ENCODE measurements around the gene ANKDD1B. TPM values are rescaled to one million over a fixed set of nuclear protein-coding genes. Genes with fewer than 3 reads are reported as not detected.

Gene ANKDD1B
- total RNA-seq, 4 donors from 2014 or later: 0.19 to 0.95 TPM; not detected in 2

DNA sequence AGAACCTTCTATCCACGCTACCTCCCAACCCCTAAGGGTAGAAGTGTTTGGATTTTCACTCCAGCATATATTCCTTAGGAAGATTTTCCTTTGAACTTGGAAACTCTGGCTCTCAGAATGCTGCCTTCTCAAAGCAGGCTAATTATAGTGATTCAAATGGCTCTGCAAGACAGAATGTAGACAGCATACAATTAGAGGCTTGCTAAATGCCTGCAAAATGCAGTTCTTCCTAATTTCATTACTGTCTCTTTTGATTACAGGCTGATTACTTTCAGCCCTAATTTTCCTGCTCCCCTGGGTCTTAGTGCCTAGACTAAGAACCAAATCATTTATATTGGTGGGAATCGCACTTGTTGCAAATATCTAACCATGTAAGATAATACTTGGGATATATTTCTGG is 50.8 kb downstream of the ANKDD1B start:
- Histone ChIP-seq H3K4me1 (peaks cover 0 to 3% (median 0%) of the 10 kb centered on the region in 3 donors), H3K36me3 (no peaks in the 10 kb centered on the region), H3K27me3 (no peaks in the 10 kb centered on the region), H3K27ac (no peak overlapping the region), H3K4me3 (no peak overlapping the region), H3K9me3 (no peaks in the 10 kb centered on the region)
- DNase-seq: no peak
- intact Hi-C loops (cut with DNase I): no loop called here
- 82 to 88% methylated on average over 2 of the region's 2 CpGs for WGBS, 2 donors
- TF ChIP-seq POLR2A (IDR thresholded peaks at IDR 0.05) (no peak), CTCF (IDR thresholded peaks at IDR 0.05) (no peak)

GRCh38 chr5:75663579-75664284 is 52.5 kb downstream of the ANKDD1B start:
- Histone ChIP-seq H3K27ac (no peak overlapping the region), H3K27me3 (no peaks in the 10 kb centered on the region), H3K9me3 (no peaks in the 10 kb centered on the region), H3K36me3 (no peaks in the 10 kb centered on the region), H3K4me1 (peaks cover 0 to 8% (median 0%) of the 10 kb centered on the region in 3 donors), H3K4me3 (no peak overlapping the region)
- WGBS, 2 donors: 72 to 81% methylated on average over 7 to 12 of the region's 12 CpGs
- intact Hi-C loops (cut with DNase I): no loop called here
- DNase-seq: no peak
- TF ChIP-seq CTCF (IDR thresholded peaks at IDR 0.05) (no peak), POLR2A (IDR thresholded peaks at IDR 0.05) (no peak)

GRCh38 chr5:75664979-75665378 is 53.7 kb downstream of the ANKDD1B start:
- no peak for TF ChIP-seq POLR2A (IDR thresholded peaks at IDR 0.05)
- no peak for TF ChIP-seq CTCF (IDR thresholded peaks at IDR 0.05)
- DNase-seq: no peak
- WGBS, 2 donors: 88 to 95% methylated on average over 2 of the region's 2 CpGs
- intact Hi-C loops (cut with DNase I): no loop called here
- Histone ChIP-seq H3K27me3 (no peaks in the 10 kb centered on the region), H3K27ac (no peak overlapping the region), H3K9me3 (no peaks in the 10 kb centered on the region), H3K36me3 (no peaks in the 10 kb centered on the region), H3K4me1 (peaks cover 0 to 18% (median 0%) of the 10 kb centered on the region in 3 donors), H3K4me3 (no peak overlapping the region)

- Histone ChIP-seq H3K27ac (no peak overlapping the region), H3K4me3 (no peak overlapping the region), H3K27me3 (no peaks in the 10 kb centered on the region), H3K9me3 (no peaks in the 10 kb centered on the region), H3K4me1 (peaks cover 0 to 18% (median 0%) of the 10 kb centered on the region in 3 donors), H3K36me3 (no peaks in the 10 kb centered on the region)
- intact Hi-C loops (cut with DNase I): no loop called here
- 89 to 91% methylated on average over 6 of the region's 6 CpGs for WGBS, 2 donors
- TF ChIP-seq POLR2A (IDR thresholded peaks at IDR 0.05): no peak
- TF ChIP-seq CTCF (IDR thresholded peaks at IDR 0.05): no peak
- no peak for DNase-seq
These were observed 55.5 kb downstream of the ANKDD1B start for GRCh38 chr5:75666801-75667200.

DNA sequence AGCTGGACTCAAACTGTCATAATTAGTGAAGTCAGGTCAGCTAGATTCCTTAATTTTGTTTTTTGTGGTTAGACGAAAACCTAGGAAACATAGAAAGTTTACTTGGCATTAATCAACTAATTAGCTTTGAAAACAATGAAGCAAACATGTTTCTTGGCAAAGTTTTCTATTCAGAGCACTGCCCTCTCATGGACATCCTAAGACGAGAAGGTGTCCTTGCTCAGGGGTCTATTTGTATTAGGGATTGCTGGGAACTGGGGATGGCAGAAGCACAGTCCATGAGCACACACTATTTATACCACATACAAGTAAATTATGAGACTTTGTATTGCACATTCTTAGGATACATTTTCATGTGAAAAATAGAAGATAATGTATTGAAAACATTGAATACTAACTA is 56.3 kb downstream of the ANKDD1B start:
- no peak for DNase-seq
- no peaks in the 10 kb centered on the region for H3K27me3 ChIP-seq
- H3K4me3 ChIP-seq: no peak overlapping the region
- intact Hi-C loops (cut with DNase I): no loop called here
- WGBS, 2 donors: 48 to 60% methylated on average over 2 of the region's 2 CpGs
- H3K36me3 ChIP-seq: peaks cover 0 to 3% (median 0%) of the 10 kb centered on the region in 3 donors
- H3K27ac ChIP-seq: no peak overlapping the region
- TF ChIP-seq CTCF (IDR thresholded peaks at IDR 0.05): no peak
- no peak for TF ChIP-seq POLR2A (IDR thresholded peaks at IDR 0.05)
- no peaks in the 10 kb centered on the region for H3K9me3 ChIP-seq
- peaks cover 0 to 18% (median 0%) of the 10 kb centered on the region in 3 donors for H3K4me1 ChIP-seq
